GM18498 (cell line): Measurements from ENCODE around the gene SAP30BP.

ENCODE experiments used
- ATAC-seq: cut with Tn5 transposase; IDR thresholded peaks from one replicate; pipeline ENCODE4 v1.9.1; 2021; ENCODE audit warnings: mild to moderate bottlenecking, moderate library complexity; ENCODE audit not compliant: unreplicated experiment

SAP30BP gene

GRCh38 chr17:75666959-75667790, at the start of gene SAP30BP, which contains the start of gene RECQL5:
TSS of gene SAP30BP (plus strand) at chr17:75667338. CDS start at chr17:75667373, 35 bp downstream.
TSS of gene RECQL5 (minus strand) at chr17:75667154. CDS start at chr17:75666557, 597 bp downstream.
- ATAC-seq = peak; percentile 79

DNA sequence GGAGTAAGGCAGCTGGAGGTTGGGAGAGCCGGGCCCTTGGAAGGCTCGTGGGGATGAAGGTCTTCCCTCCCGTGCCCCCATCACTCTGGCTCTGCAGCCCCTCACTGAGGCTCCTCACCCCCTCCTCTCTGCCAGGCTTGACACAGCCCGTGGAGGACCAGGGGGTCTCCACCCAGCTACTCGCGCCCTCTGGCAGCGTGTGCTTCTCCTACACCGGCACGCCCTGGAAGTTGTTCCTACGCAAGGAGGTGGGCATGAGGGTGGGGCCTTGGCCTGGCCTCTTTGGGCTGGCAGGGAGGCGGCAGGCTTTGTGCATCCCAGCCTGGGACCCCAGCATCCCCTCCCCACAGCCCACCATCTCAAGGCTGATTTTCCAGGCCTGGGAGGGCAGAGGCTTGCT, 49.5 kb upstream of the SAP30BP start:
- no peak for ATAC-seq

DNA sequence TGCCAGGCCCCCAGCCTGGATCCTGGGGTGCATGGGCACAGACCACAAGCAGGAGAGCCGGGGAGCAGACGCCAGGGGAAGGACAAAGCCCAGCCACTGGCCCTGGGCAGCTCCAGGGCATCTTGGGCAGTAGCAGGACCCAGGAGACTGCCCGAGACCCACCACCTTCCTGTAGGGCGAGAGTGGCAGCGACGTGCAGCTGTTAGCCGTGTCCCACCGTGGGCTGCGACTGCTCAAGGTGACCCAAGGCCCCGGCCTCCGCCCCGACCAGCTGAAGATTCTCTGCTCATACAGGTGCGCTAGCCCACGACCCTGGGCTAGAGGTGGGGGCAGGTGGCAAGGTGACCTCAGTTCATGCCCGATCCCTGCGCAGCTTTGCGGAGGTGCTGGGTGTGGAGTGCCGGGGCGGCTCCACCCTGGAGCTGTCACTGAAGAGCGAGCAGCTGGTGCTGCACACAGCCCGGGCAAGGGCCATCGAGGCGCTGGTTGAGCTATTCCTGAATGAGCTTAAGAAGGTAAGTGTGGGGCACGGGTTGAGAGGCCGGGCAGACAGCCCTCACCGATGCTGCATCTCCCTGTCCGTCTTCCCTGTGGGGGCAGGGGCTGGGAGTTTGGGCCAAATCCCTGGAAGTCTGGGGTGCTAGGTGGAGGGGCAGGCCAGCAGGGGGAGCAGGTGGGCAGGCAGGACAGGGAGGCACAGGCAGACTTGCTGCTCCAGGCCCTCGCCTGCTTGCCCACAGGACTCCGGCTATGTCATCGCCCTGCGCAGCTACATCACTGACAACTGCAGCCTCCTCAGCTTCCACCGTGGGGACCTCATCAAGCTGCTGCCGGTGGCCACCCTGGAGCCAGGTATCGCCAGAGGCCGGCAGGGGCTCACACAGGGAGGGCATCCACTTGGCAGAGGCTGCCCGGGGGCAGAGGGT, 47.4 kb upstream of the SAP30BP start:
- no peak for ATAC-seq

DNA sequence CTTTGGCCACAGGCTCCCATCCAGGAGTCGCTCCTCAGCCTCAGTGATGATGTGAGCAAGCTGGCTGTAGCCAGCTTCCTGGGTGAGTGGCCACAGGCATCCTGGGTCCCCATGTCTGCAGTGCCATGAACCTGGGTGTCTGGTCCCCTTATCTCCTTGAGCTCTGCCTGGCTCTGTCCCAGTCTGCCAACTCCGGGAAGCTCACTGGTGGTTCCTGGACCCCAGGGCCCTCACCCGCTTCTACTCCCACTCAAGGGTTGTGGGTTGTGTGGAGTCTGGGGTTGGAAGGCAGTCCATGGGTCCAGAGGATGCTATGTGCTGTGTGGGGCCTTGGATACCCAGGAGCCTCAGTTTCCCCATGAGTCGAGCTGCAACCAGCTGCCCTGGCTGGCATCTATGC, 45.6 kb upstream of the SAP30BP start:
- ATAC-seq = no peak

DNA sequence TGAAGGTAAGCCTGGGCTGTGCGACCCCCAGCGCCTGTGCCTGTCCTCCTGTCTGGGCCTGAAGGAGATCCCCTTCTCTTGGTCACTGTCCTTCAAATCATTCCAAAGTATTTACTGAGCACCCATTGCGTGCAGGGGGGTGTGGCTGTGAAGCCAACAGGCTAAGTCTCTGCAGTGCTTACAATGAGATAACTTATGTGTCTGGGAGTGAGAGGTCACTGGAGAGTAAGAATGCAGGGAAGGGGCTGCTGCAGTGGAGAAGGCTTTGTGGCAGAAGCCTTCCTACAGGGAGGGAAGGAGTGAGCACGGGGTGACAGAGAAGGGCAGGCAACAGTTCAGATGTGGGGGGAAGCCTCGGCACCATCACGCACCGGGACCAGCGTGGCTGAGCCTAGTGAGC, 45.1 kb upstream of the SAP30BP start:
- ATAC-seq = no peak

DNA sequence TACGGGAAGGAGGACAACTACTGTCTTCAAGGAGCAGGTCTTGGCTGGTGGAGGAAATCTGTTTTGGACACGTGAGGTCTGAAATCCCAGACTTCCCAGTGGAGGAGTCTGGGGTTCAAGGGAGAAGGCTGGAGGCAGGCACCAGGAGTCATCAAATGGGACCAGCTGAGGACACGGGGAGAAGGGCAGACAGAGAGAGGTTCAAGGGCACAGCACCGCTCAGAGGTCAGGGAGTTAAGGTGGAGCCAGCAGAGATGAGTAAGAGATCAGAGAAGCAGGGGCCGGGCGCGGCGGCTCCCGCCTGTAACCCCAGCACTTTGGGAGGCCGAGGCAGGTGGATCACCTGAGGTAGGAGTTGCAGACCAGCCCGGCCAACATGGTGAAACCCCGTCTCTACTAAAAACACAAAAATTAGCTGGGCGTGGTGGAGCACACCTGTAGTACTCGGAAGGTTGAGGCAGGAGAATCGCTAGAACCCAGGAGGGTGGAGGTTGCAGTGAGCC, 44.3 kb upstream of the SAP30BP start:
- ATAC-seq = no peak

DNA sequence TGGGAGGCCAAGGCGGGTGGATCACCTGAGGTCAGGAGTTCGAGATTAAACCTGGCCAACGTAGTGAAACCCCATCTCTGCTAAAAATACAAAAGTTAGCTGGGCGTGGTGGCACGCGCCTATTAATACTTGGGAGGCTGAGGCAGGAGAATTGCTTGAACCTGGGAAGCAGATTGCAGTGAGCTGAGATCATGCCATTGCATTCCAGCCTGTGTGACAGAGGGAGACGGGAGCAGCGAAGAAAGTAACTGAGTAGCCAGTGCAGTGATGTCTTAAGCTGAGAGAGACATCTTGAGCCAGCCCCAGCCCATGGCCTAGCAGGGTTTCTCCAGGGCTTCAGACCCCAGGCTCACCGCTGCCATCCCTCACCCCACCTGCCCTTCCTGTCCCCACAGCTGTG, 43.8 kb upstream of the SAP30BP start:
- no peak for ATAC-seq

- ATAC-seq = no peak
These were observed 43.1 kb upstream of the SAP30BP start for GRCh38 chr17:75624021-75624420.

GRCh38 chr17:75624714-75625345, 42.3 kb upstream of the SAP30BP start:
- no peak for ATAC-seq

- no peak for ATAC-seq
These were observed 41.2 kb upstream of the SAP30BP start for GRCh38 chr17:75625813-75626486.

- ATAC-seq = no peak
These were observed 40.6 kb upstream of the SAP30BP start for GRCh38 chr17:75626496-75627038.

DNA sequence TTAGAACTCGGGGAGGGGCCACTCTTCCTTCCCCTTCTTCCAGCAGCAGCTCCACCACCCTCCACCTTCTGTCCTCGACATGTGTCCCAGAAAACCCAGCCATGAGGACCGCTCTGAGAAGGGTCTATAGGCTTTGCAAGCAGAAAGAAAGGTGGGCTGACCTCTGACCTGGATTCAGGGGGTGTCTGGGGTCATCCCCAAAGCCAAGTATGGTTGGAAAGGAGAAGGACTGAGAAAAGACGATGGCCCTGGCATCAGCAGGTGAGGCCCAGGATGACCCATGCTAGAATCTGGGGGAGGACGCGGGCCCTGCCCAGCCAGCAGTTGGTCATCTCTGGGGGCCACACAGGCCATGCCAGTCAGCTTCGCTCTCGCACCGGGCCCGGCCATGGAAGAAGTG, 40.0 kb upstream of the SAP30BP start:
- no peak for ATAC-seq

DNA sequence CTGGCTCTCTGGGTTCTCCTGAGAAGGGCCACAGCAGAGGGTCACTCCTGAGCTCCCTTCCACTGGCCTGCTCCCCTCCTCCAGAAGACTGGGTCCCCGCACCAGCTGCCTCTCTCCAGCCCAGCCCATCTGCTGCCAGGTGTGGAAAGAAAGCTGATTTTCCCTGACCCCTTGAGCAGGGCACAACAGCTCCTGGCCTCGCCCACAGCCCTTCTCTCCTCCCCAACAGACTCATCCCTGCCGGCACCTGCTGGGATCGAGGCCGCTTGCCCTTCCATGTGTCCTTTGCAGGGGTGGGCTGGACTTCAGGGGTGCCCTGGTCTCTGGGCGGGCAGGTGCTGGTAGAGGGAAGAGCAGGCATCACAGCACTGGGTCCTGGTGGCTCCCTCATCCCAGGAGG, 38.7 kb upstream of the SAP30BP start:
- no peak for ATAC-seq

DNA sequence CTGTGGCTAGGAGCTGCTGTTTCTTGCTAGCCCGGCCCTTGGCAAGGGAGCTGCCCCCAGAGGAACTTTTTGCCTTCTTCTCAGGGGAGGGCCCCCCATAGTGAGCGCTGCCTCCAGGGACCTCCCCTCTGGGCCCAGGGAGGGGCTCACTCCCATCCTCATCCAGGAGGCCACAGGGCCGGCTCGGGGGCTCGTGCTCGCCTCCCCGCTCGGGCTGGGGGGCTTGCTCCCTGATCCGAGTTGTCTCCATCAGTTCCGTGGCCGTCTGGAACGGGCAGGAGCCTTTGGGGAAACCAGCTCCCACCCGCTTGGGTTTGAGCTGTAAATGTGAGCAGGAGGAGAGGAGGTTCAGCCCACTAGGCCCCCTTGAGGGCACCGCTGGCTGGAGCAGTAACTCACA, 38.0 kb upstream of the SAP30BP start:
- ATAC-seq = no peak

DNA sequence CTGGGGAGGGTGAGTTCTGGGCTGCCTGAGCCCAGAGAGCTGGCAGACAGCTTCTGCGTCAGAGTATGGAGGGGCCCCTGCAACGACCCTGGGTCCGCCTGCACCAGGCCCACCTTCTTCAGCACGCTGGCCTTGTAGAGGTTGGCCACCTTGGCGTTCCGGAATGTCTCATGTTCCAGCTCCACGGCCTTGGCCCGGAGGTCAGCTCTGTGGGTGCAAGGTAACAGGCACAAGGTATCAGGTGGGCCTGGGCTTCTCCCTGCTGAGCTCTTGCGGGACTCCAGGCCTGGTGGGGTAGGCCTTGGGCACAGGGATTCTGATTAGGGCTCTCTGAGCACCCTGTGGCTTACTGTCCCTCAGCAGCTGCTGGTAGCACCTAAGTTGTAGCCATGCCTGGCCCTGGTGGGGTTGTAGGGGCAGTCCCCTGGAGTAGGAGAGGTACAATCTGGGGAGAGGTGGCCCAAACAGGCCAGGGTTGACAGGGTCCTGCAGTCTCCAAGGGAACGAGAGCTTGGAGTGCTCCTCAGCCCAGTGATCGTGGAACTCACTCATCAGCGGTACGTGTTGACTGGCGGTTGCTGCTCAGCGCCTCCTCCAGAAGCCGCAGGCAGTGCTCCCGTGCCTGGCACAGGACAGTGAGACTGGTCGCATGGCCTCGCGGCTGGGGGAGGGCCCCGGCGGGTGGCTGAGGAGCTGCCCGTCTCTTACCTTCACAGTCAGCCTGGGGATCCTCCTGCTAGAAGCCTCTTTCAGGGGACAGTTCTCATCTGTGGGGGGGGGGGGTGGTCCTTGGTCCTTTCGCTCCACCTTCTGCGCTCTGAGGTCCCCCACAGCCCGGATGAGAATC, 36.8 kb upstream of the SAP30BP start:
- ATAC-seq = no peak

GRCh38 chr17:75631353-75631752, 35.8 kb upstream of the SAP30BP start:
- no peak for ATAC-seq

GRCh38 chr17:75632428-75632827, 34.7 kb upstream of the SAP30BP start:
- no peak for ATAC-seq

DNA sequence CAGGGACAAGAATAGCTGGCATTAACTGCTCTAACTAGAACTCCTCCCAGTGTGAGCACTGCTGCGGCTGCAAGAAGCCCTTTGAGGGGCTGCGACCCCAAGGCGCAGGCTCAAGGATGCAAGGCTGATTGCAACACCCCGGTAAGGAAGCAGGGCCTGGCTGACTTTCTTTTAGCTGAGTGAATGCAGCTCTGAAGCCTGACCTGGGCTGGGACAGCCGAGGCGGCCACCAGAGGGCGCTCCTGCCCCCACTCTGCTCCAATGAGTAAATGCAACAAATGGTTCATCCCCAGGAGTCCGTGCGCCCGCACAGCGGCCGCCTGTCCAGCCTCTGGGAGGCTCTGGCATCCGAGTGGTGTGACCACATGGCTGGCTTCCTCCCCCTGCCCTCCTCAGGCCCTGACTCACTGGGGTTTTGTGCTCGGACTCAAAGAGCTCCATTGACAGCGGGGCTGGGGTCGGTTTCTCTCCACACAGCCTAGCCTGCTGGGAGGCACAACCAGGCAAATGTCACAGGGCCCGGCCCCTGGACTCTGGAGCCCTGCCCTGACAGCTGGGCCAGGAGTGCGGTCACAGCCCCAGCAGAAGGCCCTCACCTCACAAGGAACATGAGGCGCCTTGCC, 34.2 kb upstream of the SAP30BP start, which contains the start of gene SMIM5:
Gene SMIM5, plus strand, starts transcription at position 572 of the 623 bp plus-strand sequence. CDS start 6,768 bp downstream, outside the sequence.
- ATAC-seq = no peak
